OCI-LY1 (cell line): ENCODE measurements around the gene ASCC1.

Source experiments
- H2AFZ ChIP-seq: fragments of 200-600 bp; sonication (generic), shearing (Covaris generic); 2 replicates; pipeline ENCODE4 v1.6.0; 2014; ENCODE audit warnings: antibody characterized with exemption, mild to moderate bottlenecking, low read length
- H3F3A ChIP-seq: fragments of 200-600 bp; sonication (generic), shearing (Covaris generic); 2 replicates; pipeline ENCODE4 v1.6.0; 2014; ENCODE audit warnings: mild to moderate bottlenecking, antibody characterized with exemption, low read length, moderate library complexity; ENCODE audit not compliant: insufficient read depth
- H3K27ac ChIP-seq: fragments of 200-600 bp; sonication (generic); 2 replicates; pipeline ENCODE4 v1.5.1; 2014; ENCODE audit warnings: low read length, mixed run types, mild to moderate bottlenecking, low read depth; ENCODE audit not compliant: poor library complexity, severe bottlenecking
- H3K27me3 ChIP-seq: fragments of 200-600 bp; sonication (generic); 2 replicates; pipeline ENCODE4 v1.6.0; 2014; ENCODE audit warnings: antibody characterized with exemption, mild to moderate bottlenecking, low read length, moderate library complexity; ENCODE audit not compliant: insufficient read depth
- H3K36me3 ChIP-seq: fragments of 200-600 bp; sonication (generic); 2 replicates; pipeline ENCODE4 v1.6.1; 2014; ENCODE audit warnings: mild to moderate bottlenecking, antibody characterized with exemption, low read length, moderate library complexity, mixed read lengths; ENCODE audit not compliant: insufficient read depth
- H3K4me1 ChIP-seq: fragments of 200-600 bp; sonication (generic); 2 replicates; pipeline ENCODE4 v1.5.1; 2014; ENCODE audit warnings: mild to moderate bottlenecking, low read length, moderate library complexity; ENCODE audit not compliant: insufficient read depth, severe bottlenecking
- H3K4me2 ChIP-seq: fragments of 200-600 bp; sonication (generic), shearing (Covaris generic); 2 replicates; pipeline ENCODE4 v1.6.1; 2014; ENCODE audit warnings: low read length
- H3K4me3 ChIP-seq: fragments of 200-600 bp; sonication (generic); 2 replicates; pipeline ENCODE4 v1.5.1; 2014; ENCODE audit warnings: low read length, low read depth, mild to moderate bottlenecking, mixed read lengths; ENCODE audit not compliant: poor library complexity, severe bottlenecking
- H3K79me2 ChIP-seq: fragments of 200-600 bp; shearing (Covaris generic); 2 replicates; pipeline ENCODE4 v1.6.1; 2016; ENCODE audit warnings: mixed run types, low read length, mixed read lengths; ENCODE audit not compliant: insufficient read depth
- H3K9ac ChIP-seq: fragments of 200-600 bp; sonication (generic), shearing (Covaris generic); 2 replicates; pipeline ENCODE4 v1.6.1; 2014; ENCODE audit warnings: mild to moderate bottlenecking, low read length, mixed read lengths
- H3K9me2 ChIP-seq: fragments of 200-600 bp; sonication (generic), shearing (Covaris generic); 2 replicates; pipeline ENCODE4 v1.6.1; 2014; ENCODE audit warnings: low read depth, mild to moderate bottlenecking, low read length, mixed read lengths
- H3K9me3 ChIP-seq: fragments of 200-600 bp; shearing (Covaris generic); 2 replicates; pipeline ENCODE4 v1.6.1; 2014; ENCODE audit warnings: low read length, mixed read lengths
- H4K20me1 ChIP-seq: fragments of 200-600 bp; sonication (generic), shearing (Covaris generic); 2 replicates; pipeline ENCODE4 v1.6.0; 2016; ENCODE audit warnings: mild to moderate bottlenecking, low read length; ENCODE audit not compliant: insufficient read depth
- EZH2 ChIP-seq: fragments of 200-600 bp; sonication (generic), shearing (Covaris generic); IDR thresholded peaks from 2 replicates; pipeline ENCODE4 v1.8.0; 2017; ENCODE audit warnings: borderline replicate concordance, mixed run types, mild to moderate bottlenecking, antibody characterized with exemption, low read length, moderate library complexity, mixed read lengths
- TF ChIP-seq, protein P1 (sequence below): fragments of 200-600 bp; sonication (generic), shearing (Covaris generic); IDR thresholded peaks from 2 replicates; pipeline ENCODE4 v1.5.1; 2017; ENCODE audit warnings: mild to moderate bottlenecking, antibody characterized with exemption, low read length, moderate library complexity, mixed read lengths

ASCC1 gene

GRCh38 chr10:72177454-72177853, 38.6 kb downstream of the ASCC1 start:
- peaks cover 19% of the 10 kb centered on the region for H3K4me1 ChIP-seq
- no peak overlapping the region for H3K27ac ChIP-seq
- TF ChIP-seq EZH2: no peak
- TF ChIP-seq, protein P1, sequence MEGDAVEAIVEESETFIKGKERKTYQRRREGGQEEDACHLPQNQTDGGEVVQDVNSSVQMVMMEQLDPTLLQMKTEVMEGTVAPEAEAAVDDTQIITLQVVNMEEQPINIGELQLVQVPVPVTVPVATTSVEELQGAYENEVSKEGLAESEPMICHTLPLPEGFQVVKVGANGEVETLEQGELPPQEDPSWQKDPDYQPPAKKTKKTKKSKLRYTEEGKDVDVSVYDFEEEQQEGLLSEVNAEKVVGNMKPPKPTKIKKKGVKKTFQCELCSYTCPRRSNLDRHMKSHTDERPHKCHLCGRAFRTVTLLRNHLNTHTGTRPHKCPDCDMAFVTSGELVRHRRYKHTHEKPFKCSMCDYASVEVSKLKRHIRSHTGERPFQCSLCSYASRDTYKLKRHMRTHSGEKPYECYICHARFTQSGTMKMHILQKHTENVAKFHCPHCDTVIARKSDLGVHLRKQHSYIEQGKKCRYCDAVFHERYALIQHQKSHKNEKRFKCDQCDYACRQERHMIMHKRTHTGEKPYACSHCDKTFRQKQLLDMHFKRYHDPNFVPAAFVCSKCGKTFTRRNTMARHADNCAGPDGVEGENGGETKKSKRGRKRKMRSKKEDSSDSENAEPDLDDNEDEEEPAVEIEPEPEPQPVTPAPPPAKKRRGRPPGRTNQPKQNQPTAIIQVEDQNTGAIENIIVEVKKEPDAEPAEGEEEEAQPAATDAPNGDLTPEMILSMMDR: no peak
- no peaks in the 10 kb centered on the region for H3K79me2 ChIP-seq
- H3K9me2 ChIP-seq: no peaks in the 10 kb centered on the region
- H3K27me3 ChIP-seq: no peaks in the 10 kb centered on the region
- no peak overlapping the region for H2AFZ ChIP-seq
- H3K9me3 ChIP-seq: no peaks in the 10 kb centered on the region
- H3K9ac ChIP-seq: no peak overlapping the region
- H4K20me1 ChIP-seq: no peaks in the 10 kb centered on the region
- no peak overlapping the region for H3K4me2 ChIP-seq
- H3K4me3 ChIP-seq: no peak overlapping the region
- peaks cover 35% of the 10 kb centered on the region; the same call in 1 of the 2 replicates for H3K36me3 ChIP-seq
- H3F3A ChIP-seq: no peaks in the 10 kb centered on the region

DNA sequence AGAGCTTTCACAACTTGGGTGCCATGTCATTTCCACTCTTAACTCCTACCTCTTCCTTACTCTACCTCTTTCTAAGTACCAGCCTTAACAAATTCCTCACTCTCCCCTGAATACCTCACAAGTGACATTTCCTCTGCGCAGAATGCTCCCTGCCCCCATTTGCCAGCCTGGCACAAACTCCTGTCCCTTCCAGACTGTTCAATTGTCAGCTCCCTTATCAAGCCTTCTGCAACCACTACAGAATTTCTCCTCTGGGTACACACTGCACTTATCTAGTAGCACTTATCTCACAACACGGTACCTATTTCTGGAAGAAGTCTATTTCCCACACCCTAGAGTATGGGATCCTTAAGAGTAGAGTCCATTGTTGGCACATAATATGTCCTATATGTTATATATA, 39.4 kb downstream of the ASCC1 start:
- Histone ChIP-seq H3F3A (no peaks in the 10 kb centered on the region), H3K27ac (no peak overlapping the region), H3K9me2 (no peaks in the 10 kb centered on the region), H3K9me3 (no peaks in the 10 kb centered on the region), H3K27me3 (no peaks in the 10 kb centered on the region), H3K36me3 (peaks cover 30% of the 10 kb centered on the region; the same call in 1 of the 2 replicates), H3K4me1 (peaks cover 19% of the 10 kb centered on the region), H3K4me3 (no peak overlapping the region), H3K4me2 (no peak overlapping the region), H3K9ac (no peak overlapping the region), H2AFZ (no peak overlapping the region), H3K79me2 (no peaks in the 10 kb centered on the region), H4K20me1 (no peaks in the 10 kb centered on the region)
- TF ChIP-seq, protein P1: no peak
- no peak for TF ChIP-seq EZH2

- H3K4me1 ChIP-seq: peaks cover 19% of the 10 kb centered on the region
- H3K9ac ChIP-seq: no peak overlapping the region
- no peak overlapping the region for H3K27ac ChIP-seq
- H3K79me2 ChIP-seq: no peaks in the 10 kb centered on the region
- no peaks in the 10 kb centered on the region for H4K20me1 ChIP-seq
- no peaks in the 10 kb centered on the region for H3K27me3 ChIP-seq
- H3K36me3 ChIP-seq: peaks cover 30% of the 10 kb centered on the region; the same call in 1 of the 2 replicates
- H2AFZ ChIP-seq: no peak overlapping the region
- no peaks in the 10 kb centered on the region for H3F3A ChIP-seq
- no peaks in the 10 kb centered on the region for H3K9me3 ChIP-seq
- no peak overlapping the region for H3K4me2 ChIP-seq
- no peak for TF ChIP-seq EZH2
- TF ChIP-seq, protein P1: no peak
- no peak overlapping the region for H3K4me3 ChIP-seq
- no peaks in the 10 kb centered on the region for H3K9me2 ChIP-seq
Measured at GRCh38 chr10:72175149-72175548, 40.9 kb downstream of the ASCC1 start.
